GM18861 (cell line): Measurements from ENCODE around the gene ARHGAP22.
"Not testable (repeated sequence)": the region's sequence is repeated elsewhere in the genome, so short reads cannot be mapped to it uniquely, and the experiment has no call there.

Source experiments
- ATAC-seq: cut with Tn5 transposase; IDR thresholded peaks from one replicate; pipeline ENCODE4 v1.9.1; 2021; ENCODE audit not compliant: unreplicated experiment

The ARHGAP22 gene

DNA sequence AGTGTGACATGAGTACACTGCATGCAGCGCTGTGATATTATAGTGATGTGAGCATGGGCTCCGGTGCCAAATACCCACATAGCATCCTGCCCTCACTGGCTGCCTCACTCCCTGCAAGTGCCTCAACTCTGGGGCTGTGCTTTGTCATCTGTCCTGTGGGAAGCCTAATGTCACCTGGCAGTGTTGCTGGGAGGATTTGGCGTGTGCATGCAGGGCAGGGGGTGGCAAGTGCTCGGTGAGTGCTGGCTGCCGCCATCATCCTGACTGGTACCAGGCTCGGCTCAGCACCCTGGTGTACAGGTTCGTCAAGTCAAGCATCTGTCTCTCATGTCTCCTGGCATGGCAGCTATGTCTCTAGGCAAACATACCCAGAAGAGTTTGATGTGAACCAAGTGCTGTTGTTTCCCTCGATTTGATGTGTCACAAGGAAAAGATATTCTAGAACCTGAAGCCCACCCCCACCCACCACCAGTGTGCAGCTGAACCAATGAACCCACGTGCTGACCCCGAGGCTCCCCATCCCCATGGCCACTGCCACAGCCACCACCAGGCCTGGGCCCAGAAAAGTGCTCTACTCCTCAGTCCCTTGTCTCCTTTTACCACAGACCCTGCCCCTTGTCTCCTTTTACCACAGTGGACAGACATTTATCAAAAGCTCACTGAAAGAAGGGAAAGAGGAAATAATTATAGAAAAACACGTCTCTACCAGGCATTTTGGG is 162.6 kb downstream of the ARHGAP22 start:
- no peak for ATAC-seq

- ATAC-seq: no peak
Measured at GRCh38 chr10:48440771-48441170, 164.1 kb downstream of the ARHGAP22 start.

DNA sequence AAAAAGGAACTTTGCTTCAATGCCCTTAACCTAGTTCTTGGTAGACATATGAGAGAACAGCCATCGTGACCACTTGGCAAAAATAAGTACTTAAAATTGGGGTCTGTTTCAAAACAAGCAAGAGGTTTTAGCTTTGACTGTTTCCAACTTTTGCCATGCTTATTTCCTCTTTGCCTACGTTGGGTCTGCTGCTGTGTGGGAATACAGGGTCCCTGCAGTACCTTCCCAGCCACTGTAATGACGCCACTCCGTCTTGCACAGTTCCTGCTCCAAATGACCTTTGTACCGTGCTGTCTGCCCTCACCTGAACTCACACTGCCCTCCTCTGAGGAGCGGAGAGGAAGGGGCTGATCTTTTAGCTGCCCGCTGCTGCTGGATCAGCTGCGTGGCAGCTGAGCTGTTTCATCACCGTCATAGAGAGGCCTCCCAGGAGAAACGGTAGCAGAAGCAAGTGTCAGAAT is 165.3 kb downstream of the ARHGAP22 start:
- ATAC-seq: no peak

- no peak for ATAC-seq
Measured at GRCh38 chr10:48439031-48439430, 165.8 kb downstream of the ARHGAP22 start.

DNA sequence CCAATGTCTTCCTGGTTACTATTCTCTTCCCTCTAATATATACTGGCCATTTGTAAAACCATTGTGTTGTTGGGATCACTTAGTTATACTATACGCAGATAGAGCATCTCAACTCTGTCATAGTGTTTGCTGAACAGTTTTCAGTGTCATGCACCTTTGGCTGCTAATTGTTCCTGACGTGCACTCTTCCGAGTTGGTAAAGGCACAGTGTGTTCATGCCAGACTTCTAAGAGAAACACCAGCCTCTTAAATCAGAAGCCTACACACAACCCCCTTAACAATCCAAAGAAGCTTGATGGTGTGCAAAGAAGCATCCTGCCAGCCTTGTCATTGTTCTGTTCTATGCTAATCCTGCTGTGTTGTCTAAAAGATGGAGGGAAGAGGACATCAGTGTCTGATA is 167.3 kb downstream of the ARHGAP22 start:
- no peak for ATAC-seq

DNA sequence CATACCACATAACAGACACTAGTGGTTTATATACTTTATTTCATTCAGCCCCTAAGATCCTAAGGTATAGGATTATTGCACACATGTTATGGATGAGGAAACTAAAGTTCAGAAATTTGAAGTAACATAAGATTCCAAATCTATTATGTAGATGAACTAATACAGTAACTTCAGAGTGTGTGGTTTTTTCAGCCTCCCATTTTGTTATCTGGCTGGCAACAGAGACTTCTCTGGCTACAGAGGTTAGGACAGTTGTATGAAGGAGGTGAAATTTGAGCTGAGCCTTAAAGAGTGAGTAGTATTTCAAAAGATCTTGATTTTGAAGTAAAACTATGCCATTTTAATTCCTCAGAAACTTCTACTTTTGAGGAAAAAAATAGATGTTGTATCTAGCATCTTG is 173.0 kb downstream of the ARHGAP22 start:
- no peak for ATAC-seq

DNA sequence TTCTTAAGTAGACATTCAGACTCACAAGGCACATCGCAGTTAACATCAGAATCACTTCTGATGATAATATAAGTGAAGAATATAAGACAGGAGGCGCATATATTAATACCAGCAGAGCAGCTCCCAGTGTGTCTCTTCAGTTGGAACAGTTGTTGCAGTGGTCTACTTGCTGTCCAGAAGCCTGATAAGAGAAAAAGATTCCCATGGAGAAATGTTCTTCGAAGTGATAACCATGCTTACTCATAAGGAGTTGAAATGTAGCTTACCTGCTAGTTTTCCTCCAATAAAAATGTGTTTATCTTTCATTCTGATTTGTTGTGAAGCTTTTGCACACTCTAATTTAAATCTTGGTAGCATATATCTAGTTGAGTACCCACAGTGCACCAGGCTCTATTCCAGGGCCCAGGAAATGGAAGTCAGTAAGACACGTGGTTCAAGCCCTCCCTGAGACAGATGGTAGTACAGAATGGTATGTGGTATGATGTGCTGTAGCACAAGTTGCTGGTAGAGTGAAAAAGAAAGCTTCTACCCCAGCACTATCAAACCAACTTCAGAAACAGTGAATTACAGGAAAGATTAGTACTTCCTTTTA is 174.4 kb downstream of the ARHGAP22 start:
- no peak for ATAC-seq

DNA sequence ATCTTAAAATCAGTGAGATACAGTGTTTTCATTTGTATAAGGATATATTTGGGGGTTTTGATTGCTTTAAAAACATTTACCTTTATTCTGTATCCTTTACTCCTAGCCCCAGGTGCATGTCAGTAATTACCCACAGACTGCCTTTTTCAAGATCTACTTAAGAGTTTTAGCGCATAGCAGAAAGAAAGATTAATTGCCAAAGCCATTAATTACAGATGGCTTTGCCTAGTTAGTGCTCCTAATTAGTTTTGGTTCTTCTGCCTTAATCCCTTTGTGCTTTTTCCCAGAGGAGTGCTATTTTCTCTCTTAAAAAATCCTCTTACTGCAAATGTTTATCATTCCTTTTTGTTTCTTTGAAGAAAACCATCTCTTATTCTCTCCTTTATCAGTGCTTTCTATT is 175.6 kb downstream of the ARHGAP22 start:
- ATAC-seq: no peak

DNA sequence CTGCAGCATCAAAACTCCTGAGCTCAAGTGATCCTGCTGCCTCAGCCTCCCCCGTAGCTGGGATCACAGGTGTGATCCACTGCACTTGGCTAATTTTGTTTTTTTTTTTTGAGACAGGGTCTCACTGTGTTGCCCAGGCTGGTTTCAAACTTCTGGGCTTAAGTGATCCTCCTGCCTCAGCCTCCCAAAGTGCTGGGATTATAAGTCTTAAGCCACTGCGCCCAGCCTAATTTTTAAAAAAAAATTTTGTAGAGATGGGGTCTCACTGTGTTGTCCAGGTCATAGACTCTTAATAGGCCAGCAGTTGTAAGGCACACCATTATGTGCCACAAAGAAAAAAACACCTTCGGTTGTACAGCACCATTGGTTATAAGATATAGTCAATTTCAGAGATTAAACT is 176.0 kb downstream of the ARHGAP22 start:
- ATAC-seq: no peak

DNA sequence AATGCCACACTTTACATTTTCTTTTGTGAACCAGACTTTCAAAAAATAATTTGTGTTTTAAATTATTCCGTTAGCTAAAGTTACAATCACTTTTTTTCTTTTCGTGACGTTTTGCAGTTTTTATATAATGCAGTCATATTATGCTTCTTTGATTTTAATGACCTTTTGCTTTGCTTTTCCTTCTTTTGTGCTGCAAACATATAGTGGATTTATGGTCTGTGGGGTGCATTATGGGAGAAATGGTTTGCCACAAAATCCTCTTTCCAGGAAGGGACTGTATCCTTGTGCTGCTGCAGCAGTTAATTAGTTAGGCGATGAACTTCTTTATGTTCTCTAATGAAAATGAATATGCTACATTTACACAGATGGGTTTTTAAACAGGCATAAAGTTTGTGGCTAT is 181.0 kb downstream of the ARHGAP22 start:
- no peak for ATAC-seq

DNA sequence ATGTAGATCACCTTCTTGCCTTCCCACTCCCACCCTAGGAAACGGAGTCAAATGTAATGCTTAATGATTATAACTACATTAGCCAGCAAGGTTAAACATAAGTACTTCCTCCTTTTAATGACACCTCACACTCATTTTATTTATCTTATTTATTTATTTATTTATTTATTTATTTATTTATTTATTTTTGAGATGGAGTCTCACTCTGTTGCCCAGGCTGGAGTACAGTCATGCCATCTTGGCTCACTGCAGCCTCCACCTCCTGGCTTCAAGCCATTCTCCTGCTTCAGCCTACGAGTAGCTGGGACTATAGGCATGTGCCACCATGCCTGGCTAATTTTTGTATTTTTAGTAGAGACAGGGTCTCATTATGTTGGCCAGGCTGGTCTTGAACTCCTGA is 183.0 kb downstream of the ARHGAP22 start:
- ATAC-seq: not testable (repeated sequence)

DNA sequence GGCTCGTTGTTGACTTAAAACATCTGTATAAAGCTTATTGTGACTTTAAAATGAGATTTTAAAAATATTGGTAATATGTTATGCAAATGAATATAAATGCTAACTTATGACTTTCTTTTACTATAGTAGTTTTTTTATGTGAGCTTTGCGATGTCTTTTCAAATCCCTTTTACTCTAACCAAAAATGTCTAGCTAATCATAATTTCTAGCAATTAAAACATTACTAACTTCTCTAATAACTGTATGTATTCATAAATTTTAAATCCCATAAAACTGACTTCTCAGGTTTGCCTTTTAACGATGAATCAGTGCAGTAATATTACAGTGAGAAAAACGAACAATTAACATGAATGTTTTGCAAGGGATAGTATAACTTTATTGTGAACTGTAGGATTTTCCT is 185.2 kb downstream of the ARHGAP22 start:
- no peak for ATAC-seq

GRCh38 chr10:48418189-48418788 is 186.6 kb downstream of the ARHGAP22 start:
- ATAC-seq: no peak

DNA sequence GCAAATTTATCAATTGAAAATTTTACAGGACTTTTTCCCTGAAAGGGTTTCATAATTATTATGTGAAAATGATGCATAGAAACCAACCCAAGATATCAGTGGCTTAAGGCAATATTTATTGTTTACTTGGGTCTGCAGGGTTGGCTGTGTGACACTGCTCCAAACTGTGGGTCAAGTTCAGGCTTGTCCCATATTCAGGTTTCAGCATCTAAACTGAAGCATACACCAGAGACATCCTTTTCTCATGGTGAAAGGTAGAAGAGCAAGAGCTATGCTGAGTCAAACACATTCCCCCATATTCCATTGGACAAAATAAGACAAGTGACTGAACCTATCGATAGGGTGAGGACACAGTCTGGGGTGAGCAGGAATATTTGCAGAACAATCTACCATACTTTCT is 187.5 kb downstream of the ARHGAP22 start:
- ATAC-seq: no peak

- ATAC-seq: no peak
Measured at GRCh38 chr10:48416584-48417232, 188.2 kb downstream of the ARHGAP22 start.

DNA sequence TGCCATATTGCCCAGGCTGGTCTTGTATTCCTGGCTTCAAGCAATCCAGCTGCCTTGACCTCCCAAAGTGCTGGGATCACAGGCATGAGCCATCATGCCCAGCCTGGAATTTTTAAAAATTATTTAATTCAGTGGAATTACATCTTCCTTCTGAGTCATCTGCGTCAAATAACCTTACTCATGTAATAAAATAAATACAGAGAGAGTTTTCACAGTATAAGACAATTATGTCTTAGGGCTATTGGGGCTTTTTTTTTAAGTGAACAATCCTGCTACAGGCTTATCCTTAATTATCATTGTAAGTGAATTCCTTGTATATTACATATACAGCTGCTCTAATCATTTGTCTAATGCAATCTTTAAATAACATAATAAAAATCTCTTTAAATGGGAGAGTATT is 190.1 kb downstream of the ARHGAP22 start:
- no peak for ATAC-seq

DNA sequence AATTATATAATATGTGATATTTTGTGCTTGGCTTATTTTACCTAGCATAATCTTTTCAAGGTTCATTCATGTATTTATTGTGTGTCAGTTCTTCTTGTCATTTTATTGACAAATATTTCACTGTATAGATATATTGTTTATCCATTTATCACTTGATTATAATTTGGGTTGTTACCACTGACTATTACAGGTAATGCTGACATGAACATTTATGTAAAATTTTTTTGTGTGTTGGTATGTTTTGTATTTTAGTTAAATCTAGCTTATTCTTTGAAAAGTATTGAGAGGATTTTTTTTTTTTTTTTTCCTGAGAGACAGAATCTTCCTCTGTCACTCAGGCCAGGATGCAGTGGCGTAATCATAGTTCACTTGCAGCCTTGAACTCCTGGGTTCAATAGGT is 190.7 kb downstream of the ARHGAP22 start:
- no peak for ATAC-seq

DNA sequence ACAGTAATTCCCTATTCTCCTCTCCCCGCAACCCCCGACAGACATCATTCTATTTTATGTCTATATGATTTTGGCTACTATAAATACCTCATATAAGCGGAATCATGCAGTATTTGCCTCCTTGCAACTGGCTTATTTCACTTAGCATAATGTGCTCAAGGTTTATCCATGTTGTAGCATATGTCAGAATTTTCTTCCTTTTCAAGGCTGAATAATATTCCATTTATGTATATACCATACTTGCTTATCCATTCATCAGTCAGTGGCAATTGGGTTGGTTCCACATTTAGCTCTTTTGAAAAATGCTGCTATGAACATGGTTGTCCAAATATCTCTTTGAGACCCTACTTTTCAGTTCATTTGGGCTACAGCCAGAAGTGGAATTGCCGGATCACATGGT is 191.9 kb downstream of the ARHGAP22 start:
- no peak for ATAC-seq

DNA sequence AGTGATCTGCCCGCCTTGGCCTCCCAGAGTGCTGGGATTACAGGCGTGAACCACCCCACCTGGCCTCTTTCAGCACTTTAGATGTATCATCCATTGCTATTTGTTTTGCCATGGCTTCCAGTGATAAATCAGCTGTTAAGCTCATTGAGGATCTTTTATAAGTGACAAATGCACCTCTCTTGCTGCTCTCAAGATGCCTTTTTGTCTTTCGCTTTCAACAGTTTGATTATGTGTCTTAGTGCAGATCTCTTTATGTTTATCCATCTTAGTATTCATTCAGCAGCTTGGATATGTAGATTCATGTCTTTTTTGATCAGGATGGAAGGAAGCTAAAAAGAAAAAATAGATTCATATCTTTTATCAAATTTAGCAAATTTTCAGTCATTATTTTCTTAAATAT is 192.8 kb downstream of the ARHGAP22 start:
- ATAC-seq: no peak

- no peak for ATAC-seq
Measured at GRCh38 chr10:48411510-48411909, 193.4 kb downstream of the ARHGAP22 start.

DNA sequence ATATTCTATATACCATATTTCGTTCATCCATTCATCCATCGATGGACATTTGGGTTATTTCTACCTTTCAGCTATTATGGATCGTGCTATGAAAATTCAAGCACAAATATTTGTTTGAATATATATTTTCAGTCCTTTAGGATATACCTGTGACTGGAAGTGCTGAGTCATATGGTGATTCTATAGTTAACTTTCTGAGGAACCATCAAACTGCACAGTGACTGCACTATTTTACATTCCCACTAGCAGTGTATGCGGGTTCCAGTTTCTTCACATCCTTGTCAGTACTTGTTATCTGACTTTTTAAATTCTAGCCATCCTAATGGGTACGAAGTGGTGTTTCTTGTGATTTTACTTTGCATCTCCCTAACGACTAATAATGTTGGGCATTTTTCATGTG is 194.4 kb downstream of the ARHGAP22 start:
- no peak for ATAC-seq

DNA sequence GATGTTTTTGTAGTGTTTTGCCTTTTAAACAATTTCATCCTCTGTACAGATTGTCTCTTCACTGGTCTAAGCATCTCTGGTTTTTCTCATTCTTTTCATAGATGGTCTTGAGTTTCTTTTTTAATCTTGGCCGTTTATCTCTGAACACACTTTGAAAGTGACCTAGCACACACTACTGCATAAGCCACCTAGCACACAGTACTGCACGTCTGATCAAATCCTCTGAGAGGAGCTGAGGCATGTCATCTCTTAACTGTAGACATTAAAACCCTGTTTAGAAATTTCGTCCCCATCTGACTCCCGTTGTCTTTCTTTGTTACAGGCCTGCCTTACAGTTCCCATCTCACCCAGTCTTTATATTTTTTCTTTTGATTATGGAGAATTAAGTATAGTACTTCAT is 198.2 kb downstream of the ARHGAP22 start:
- no peak for ATAC-seq
